M059J (cell line): Measurements from ENCODE around the gene CDK4. TPM values are rescaled to one million over a fixed set of nuclear protein-coding genes. Genes with fewer than 3 reads are reported as not detected.
A peak's percentile ranks its signal among the peaks of the same experiment; 100 is the strongest.
"Not testable (repeated sequence)": the region's sequence is repeated elsewhere in the genome, so short reads cannot be mapped to it uniquely, and the experiment has no call there.

Source experiments
- DNase-seq: peaks from one replicate; pipeline ENCODE4 v3.0.0-alpha.2; 2012; ENCODE audit warnings: low read depth
- total RNA-seq: library from RNA; depleted of rRNA; stranded (reverse); fragments of >200 nt; shearing (Covaris generic); gene quantifications from 2 replicates; pipeline ENCODE4 v1.2.3, GENCODE V29; 2014; rRNA removed

CDK4 gene
- total RNA-seq, result 175 and 179 TPM in 2 replicates

DNA sequence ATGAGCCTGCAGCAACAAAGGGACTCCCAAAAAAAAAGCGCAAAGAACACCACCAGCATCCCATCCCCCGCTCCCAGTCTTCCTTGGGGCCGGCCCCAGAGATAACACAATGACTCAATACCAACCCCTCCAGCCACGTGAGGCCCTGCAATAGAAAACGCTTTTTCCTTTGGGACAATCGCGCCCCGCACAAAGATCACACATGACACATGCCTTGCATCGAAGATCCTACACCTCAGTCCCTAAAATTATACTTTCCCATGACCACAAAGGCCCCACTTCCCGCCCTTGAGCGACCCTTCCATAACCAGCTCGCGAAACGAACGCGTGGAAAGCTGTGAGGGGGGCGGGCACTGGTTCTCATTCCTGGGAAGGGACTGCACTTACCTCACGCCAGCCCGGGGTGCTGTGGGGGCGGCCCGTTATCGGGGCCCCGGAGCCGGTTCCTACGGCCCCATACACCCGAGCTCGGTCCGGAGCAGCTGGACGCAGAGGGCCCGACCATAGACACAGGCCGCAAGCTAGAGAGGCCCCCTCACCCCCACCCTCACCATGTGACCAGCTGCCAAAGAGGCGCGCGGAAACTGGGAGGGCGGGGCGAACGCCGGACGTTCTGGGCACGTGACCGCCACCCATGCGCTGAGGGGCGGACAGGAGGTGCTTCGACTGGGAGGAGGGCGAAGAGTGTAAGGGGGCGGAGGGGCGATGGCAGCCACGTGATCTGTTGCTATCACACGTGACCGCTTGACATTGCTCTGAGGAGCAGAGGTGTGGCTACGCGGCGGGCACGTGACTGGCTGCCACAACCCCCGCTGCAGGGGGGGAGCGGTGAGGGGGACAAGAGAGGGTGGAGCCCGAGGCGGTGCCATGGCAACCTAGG, at the start of gene CDK4:
Gene CDK4 (minus strand): TSS at position 523 of the 880 bp plus-strand sequence. CDS start 593 bp downstream, outside the sequence.
- DNase-seq, result peak; percentile 99

DNA sequence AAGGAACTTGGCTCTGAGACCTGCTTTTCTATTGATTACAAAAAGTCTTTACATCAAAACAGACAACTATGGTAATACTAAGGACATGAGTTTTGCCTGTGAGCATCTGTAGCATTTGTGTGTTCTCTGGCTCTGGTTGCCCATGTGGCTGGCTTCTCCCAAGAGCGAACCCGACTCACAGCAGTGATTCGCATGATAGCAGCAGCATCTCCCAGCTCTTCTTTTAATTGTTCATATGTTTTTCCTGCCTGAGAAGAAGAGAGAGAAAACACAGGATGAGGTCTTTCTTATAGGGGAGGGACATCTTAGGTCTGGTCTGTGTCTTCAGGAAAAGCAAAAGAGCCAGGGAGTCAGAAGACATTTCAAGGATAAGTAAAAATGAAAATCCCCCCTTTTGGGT, 48.9 kb upstream of the CDK4 start:
- no peak for DNase-seq

DNA sequence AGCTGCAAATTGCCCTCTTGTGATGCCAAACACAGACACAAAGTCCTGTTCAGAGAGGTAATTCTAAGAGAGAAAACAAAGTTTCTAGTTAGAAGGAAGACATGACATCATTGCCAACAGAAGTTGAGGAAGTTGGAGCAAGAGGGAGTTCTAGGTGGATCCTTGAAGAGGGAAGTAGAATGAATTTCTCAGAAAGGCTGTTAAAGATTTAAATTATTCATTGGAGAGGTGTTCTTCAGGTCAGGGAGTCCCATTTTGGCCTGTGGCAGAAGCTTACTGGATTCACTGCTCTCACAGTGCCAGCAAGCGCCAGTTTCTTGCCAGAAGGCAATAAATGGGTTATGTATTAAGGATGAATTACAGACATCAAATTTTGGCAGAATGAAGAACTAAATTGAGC, 45.8 kb upstream of the CDK4 start:
- DNase-seq, result no peak

DNA sequence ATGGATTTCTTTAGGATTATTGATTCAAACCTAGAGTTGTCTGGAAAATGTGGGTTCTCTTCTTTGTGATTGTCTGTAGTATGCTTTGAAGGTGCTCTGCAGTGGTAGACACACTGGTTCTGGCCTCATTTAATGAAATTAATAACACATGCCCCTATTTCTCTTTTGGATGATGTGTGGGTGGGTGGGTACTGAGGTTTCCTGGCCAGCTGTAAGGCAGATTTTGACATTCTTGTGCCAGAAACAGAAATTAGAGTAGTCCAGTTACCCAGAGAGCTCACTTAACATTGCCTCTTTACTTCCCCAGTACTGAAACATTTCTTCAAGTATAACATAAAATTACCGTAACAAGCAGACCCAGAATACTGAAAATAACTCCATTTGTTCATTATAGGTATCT, 44.9 kb upstream of the CDK4 start:
- DNase-seq, result no peak

DNA sequence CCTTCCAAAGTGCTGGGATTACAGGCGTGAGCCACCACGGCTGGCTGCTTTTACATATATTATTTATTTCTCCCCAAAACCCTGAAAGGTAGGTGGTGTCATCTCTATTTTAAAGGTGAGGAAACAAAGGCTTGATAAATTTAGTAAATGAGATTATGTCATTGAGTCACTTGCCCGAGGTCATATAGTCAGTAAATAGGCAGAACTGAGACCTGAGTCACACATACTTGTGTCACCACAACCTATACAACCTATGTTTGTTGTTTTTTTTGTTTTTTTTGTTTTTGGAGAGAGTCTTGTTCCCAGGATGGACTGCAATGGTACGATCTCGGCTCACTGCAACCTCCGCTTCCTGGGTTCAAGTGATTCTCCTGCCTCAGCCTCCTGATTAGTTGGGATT, 43.2 kb upstream of the CDK4 start:
- DNase-seq, result peak; percentile 78

DNA sequence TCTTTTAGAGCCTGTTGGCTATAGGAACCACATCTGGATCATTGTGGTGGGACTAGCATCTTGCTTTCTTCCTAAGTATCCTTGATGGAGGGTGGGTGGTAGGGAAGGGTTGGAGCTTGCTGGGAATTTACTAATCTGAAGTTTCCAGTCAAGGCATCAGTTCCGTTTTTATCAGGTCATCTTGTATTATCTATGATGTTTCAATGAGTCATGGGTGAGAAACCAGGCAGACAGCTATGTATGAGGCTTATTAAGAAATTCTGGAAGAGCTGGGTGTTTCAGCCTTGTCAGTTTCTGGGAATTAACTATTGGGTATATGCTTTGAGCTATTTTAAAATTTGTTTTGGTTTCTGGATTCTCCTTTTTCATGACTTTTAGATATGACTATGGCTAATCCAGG, 41.8 kb upstream of the CDK4 start:
- DNase-seq, result peak; percentile 77

DNA sequence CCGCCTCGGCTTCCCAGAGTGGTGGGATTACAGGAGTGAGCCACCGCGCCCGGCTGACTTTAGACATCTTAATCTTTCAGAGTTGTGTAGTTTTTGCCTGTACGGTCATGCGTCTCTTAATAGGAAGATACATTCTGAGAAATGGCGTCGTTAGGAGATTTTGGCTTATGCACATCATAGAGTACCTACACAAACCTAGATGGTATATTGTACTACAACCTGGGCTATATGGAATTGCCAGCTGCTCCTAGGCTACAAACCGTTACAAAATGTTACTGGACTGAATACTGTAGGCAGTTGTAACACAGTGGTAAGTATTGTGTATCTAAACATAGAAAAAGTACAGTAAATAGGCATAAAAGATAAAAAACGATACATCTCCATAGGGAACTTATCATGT, 31.8 kb upstream of the CDK4 start:
- no peak for DNase-seq

DNA sequence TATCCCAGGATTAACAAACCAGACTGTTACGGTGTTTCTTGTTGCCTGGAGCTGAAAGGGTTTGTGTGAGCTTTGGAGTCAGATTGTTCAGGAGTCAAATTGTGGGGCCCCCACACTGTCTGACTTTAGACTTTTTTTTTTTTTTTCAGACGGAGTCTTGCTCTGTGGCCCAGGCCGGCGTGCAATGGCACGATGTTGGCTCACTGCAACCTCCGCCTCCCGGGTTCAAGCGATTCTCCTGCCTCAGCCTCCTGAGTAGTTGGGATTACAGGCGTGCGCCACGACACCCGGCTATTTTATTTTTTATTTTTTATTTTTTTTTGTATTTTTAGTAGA, 31.3 kb upstream of the CDK4 start:
- DNase-seq, result no peak

DNA sequence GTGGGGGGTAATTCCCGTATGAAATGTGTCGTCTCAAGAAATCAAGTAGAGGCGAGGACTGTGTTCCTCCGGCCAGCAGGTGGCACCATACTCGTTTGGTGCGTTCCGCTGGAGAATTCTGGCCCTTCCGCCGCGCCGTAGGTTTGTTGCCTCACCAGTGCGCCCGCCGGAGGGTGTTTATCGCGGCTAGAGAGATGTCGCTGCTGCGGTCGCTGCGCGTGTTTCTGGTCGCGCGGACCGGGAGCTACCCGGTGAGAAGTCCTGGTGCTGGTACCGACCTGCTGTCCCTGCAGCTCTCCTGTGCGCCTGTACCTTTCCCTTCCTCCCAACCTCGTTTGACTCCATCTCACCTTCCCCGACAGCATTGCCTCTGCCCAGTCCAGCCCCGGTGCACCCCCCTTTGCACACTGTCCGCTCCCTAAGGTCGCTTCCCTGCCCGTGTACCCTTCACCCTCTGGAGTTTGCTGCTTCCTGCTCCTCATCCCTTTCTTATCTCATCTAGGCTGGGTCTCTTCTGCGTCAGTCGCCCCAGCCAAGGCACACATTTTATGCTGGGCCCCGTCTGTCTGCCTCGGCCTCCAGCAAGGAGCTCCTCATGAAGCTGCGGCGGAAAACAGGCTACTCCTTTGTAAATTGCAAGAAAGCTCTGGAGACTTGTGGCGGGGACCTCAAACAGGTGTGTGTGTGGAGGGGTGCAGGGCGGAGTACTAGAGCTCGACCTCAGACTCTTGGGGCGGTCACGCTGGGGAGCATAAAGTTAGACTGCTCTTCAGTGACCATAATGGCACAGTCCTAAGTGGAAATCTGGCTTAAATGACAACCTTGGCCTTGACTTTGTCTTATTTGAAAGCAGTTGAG, 30.7 kb upstream of the CDK4 start, which contains the start of gene TSFM:
Gene TSFM (plus strand): TSS at position 180 of the 858 bp plus-strand sequence. CDS start 15 bp downstream, at position 195.
- peak; percentile 90 for DNase-seq

DNA sequence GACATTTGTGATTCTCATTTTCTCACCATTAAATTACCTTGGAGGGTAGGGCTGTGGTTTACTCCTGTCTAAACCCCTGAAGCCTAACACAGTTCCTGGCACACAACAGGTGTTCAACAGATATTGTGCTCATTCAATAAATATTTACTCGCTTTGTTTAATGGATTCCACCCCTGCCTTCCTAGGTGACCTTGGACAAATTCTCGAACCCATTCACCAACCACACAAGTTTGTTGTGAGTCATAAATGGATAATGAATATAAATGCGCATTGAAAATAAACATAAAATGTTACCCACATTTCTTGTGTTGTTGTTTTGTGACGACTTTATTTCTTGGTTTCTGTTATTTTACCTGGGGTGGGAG, 30.1 kb upstream of the CDK4 start:
- DNase-seq, result no peak

DNA sequence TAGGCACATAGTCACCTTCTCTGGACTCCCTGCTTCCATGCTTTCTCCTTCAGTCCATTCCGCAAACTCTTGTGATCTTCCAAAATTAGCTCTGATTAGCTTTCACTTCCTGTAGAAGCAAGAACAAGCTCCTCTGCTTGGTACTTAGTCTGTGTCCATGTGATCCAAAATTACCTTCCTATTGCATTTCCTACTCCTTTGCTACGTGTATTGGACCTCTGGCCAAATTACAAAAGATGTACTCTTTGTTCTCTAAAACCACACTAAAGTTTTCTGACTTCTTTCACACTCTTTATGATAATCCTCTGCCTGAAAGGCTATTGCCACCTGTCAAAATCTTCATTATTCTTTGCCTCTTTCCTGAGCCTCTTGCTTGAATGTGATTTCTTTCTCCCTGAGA, 29.7 kb upstream of the CDK4 start:
- DNase-seq, result no peak

DNA sequence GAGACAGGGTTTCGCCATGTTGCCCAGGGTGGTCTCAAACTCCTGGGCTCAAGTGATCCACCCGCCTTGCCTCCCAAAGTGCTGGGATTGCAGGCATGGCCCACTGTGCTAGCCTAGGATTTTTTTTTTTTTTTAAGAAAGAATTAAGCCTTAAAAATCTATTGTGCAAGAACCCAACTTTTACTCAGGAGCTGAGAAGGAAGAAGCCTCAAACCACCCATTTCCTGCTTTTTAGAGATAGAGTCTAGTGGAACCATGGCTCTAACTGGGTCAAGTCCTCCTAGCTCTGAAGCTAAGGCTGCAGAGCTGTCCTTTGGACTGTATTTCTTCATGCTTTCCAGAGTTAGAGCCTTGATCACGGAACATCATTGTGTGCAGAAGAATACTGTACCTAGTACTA, 29.1 kb upstream of the CDK4 start:
- DNase-seq, result no peak

DNA sequence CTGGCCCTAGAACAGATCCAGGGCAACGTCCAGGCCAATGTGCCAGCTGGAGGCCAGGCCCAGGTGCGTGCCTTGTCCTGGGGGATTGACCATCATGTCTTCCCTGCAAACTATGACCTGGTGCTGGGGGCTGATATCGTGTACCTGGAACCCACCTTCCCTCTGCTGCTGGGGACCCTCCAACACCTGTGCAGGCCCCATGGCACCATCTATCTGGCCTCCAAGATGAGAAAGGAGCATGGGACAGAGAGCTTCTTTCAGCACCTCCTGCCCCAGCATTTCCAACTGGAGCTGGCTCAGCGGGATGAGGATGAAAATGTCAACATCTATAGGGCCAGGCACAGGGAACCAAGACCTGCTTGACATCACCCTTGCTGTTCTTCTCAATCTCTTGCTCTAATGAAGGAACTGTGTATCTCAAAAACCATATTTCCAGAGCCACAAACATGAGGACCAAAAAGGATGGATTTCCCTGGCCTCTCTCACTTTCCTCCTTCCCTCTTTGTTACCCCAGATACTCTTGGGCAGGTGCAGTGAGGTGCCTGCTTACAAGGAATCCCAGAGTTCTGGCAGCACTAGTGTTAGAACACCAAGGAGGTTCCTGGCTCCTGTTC, 28.3 kb upstream of the CDK4 start:
- DNase-seq, result no peak

DNA sequence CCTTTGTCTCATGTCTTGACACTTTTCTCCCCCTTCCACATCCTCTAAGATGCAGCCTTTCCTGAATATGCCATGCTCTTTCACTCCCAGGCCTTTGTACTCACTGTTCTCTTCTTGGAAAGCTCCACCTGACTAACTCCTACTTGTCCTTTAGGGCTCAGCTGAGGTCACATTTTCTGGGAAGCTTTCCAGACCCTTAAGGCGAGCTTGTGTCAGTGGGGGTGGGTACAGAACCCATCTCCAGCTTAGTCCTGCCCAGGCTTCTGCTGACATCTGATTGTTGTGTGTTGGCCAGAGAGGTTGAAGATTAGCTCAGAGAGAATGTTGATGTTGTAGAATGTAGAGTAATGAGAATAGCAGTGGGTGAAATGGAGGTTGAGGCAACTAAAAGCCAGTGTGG, 27.6 kb upstream of the CDK4 start:
- peak; percentile 64 for DNase-seq

DNA sequence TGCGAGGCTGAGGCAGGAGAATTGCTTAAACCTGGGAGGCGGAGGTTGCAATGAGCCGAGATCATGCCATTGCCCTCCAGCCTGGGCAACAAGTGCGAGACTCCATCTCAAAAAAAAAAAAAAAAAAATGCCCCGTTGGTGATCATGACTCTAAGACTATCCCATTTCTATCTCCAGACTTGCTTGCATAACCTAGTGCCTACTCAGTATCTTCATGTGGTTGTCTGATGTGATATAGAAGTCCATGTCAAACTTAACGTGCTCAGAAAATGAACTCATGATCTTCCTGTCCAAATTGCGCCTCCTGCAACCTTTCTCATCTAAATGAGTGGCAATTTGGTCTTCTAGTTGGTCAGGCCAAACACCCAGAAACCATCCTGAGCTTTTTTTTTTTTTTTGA, 25.8 kb upstream of the CDK4 start:
- DNase-seq, result no peak

DNA sequence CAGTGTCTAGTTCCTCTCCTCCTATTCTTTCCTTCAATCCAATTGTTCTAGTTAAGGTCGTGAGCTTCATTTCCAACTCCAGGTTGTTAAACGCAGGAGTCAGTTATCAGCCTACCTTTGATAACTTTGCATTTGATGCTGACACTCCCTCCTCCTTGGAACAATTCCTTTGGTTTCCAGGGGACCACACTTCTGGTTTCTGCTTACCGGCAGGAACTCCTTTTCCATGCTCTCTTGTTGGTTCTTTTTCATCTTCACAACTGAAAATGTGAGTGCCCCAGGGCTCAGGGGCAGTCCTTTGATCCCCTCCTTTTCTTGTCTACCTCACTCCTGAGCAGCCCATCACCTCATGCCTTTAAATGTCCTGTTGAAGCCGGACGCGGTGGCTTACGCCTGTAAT, 25.3 kb upstream of the CDK4 start:
- DNase-seq, result no peak

DNA sequence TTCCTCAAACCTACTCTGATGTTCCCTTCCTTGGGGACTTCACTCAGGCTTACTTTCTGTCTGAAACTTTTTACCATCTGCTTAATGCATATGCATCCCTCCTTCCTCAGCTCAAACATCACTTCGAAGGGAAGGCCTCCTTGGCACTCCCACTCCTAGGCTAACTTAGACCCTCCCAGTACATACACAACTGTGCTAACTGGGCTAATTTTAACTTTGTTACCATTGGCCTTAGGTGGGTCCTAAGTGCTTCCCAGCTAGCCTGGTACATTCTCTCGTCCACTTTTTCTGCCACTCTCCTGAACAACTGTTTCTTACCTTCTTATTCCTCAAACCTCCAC, 24.1 kb upstream of the CDK4 start:
- no peak for DNase-seq

DNA sequence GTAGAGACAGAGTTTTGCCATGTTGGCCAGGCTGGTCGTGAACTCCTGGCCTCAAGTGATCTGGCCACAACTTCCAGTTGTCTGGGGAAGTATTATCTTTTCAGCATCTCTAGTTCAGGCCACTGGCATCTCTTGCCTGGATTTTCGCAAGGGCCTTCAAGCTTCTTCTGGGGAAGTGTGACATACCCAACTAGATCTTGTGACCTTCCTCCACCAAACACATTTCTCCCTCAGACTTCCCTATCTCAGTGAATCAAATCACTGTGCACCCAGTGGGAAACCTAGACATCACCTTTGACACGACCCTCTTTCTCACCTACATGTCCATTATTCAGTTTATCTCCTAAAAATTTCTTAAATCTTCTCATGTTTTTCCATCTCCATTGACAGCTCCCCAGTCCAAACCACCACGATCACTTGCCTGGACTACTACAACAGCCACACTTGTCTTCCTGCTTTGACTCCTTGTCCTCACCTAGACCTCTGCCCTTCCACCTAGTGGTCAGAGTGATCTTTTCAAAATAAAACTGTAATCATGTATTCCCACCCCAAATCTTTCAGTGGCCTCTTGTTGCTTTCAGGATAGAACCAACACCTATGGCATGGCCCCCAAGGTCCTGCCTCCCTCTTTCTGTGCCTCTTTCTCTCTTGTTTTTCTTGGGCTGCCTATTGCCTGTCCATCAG, 23.6 kb upstream of the CDK4 start:
- DNase-seq, result no peak

DNA sequence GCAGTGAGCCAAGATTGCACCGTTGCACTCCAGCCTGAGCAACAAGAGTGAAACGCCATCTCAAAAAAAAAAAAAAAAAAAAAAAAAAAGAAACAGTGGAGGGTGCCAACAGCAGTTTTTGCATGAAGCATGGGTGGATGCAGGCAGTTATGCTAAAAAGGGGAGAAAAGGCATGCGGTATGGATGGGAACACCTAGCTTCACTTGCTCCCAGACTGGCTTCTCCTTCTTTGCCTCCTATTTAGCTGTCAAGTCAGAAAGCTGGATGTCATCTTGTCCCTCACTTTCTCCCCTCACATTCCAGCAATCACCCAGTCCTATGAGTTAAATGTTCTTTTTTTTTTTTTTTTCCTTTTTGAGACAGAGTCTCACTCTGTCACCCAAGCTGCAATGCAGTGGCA, 22.9 kb upstream of the CDK4 start:
- no peak for DNase-seq

DNA sequence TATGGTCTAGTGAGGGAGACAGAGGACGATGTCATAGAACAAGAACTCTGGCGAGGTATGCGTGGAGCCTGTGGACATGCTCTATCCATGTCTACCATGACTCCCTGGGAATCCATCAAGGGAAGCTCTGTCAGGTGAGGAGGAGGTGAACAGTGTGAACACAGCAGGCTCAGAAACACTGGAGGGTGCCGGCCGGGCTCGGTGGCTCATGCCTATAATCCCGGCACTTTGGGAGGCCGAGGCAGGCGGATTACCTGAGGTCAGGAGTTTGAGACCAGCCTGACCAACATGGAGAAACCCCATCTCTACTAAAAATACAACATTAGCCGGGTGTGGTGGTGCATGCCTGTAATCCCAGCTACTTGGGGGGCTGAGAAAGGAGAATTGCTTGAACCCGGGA, 22.5 kb upstream of the CDK4 start:
- not testable (repeated sequence) for DNase-seq

DNA sequence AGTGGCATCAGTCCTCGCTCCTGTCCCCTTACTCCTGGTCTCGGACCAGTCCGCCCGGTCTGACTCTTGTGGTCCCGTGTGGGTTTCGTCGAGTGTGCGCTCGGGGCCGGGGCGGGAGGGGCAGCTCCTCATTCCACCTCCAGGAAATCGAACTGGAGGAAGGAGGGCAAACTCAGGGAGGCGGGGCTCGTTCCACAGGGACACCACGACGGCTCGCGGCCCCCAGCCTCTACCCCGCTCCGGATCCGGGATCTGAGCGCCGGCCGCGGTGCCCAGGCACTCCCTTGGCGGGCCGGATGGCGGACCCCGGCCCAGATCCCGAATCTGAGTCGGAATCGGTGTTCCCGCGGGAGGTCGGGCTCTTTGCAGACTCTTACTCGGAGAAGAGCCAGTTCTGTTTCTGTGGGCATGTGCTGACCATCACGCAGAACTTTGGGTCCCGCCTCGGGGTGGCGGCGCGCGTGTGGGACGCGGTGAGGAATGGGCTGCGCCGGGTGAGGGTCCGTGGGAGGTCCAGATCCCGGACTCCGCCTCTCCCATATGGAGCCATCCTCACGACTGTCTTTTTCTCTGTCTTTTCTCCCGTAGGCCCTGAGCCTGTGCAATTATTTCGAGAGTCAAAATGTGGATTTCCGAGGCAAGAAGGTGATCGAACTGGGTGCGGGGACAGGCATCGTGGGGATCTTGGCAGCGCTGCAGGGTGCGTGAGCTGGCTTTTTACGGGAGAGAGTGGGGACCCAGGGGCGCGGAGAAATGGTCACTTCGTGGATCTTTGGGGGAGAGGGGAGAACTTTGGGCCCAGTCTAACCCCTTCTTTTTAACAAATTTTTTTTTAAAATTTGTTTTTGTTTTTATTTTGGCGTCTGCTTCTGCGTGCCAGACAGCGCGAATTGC, 20.6 kb upstream of the CDK4 start, which contains the start of gene EEF1AKMT3:
Gene EEF1AKMT3 (plus strand): TSS at position 186 of the 894 bp plus-strand sequence. CDS start 111 bp downstream, at position 297.
- DNase-seq, result peak; percentile 64
